ENCODE results near the gene RYR2.

DNA sequence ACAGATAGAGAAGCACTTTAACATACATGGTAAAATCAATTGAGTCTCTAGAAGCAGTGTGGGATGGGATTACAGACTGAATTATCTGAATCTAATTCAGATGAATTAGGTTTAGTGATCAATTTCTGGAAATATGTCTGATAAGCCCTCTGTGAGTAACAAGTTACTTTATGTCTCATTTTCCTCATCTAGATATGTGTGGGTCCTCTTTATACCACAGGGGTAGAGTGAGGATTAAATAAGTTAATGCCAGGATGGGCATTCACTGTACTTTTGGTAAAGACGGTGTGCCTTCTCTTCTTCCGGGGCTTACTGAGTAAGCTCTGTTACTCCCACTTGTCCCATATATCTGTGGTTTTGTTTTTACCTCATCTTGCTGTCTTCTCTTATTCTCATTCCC is 225.8 kb downstream of the RYR2 start:
- TF ChIP-seq LEF1 (IDR thresholded peaks at IDR 0.05; ENCODE audit: borderline replicate concordance), result no peak
- TF ChIP-seq SP1 (IDR thresholded peaks at IDR 0.05), result no peak
- no peak for TF ChIP-seq TARDBP (IDR thresholded peaks at IDR 0.05)
- no peak for TF ChIP-seq SUZ12 (IDR thresholded peaks at IDR 0.05)
- TF ChIP-seq ELF4 (IDR thresholded peaks at IDR 0.05), result no peak

All from HEK293T (cell line).